Spleen (tissue), 7 donors: Measurements from ENCODE around the gene PATZ1.

Experiments
- POLR2AphosphoS5 ChIP-seq, 3 donors: sonication (generic); formaldehyde crosslinking; IDR thresholded peaks; one replicate each; pipeline ENCODE4 v1.5.1; 2017; ENCODE audit warnings: antibody characterized with exemption in 3 of 3
- TF ChIP-seq, protein P1 (sequence below), 11 experiments: fragments of 200-600 bp in 7 of 11; fragments of 450-650 bp in 4 of 11; sonication (generic) in 4 of 11; IDR thresholded peaks in 8 of 11; conservative IDR thresholded peaks in 3 of 11; 1 replicate in 7 of 11; 2 replicates in 4 of 11; pipeline versions ENCODE4 v1.4.0 to v1.8.0; 2016 to 2021; ENCODE audit warnings: antibody characterized with exemption in 11 of 11, inconsistent platforms in 4 of 11, mild to moderate bottlenecking in 1 of 11
- donor health status: DM: no; HTN: no; CAD: no; lungs with moderate emphysema.
- donor health status: DM: no; HTN: no; CAD: no.
- donor health status: DM: no; HTN: no; CAD: no.

DNA sequence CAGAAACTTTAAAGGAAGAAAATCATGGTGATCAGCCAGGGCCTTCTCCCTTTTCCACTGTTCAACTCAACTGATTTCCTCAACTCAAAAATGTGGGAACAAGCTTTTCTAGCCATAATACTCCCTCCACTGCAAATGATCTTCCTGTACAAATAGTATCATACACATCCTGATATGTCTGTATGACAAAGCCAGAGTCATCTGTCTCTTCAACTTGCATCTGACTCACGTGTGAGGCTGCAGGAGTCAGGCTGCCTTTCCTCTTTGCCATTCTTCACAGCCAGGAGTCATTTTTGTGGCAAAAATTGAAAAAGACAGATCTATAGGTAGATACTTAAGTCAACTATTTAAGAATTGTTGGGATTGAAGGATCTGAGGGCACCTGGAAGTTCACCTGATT lies 13.3 kb downstream of the PATZ1 start:
- TF ChIP-seq, protein P1, sequence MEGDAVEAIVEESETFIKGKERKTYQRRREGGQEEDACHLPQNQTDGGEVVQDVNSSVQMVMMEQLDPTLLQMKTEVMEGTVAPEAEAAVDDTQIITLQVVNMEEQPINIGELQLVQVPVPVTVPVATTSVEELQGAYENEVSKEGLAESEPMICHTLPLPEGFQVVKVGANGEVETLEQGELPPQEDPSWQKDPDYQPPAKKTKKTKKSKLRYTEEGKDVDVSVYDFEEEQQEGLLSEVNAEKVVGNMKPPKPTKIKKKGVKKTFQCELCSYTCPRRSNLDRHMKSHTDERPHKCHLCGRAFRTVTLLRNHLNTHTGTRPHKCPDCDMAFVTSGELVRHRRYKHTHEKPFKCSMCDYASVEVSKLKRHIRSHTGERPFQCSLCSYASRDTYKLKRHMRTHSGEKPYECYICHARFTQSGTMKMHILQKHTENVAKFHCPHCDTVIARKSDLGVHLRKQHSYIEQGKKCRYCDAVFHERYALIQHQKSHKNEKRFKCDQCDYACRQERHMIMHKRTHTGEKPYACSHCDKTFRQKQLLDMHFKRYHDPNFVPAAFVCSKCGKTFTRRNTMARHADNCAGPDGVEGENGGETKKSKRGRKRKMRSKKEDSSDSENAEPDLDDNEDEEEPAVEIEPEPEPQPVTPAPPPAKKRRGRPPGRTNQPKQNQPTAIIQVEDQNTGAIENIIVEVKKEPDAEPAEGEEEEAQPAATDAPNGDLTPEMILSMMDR (IDR thresholded peaks at IDR 0.05 in 8 of 11, conservative IDR thresholded peaks at IDR 0.05 in 3 of 11) = no peak
- TF ChIP-seq POLR2AphosphoS5 (IDR thresholded peaks at IDR 0.05) = no peak
